Left ventricle myocardium superior (tissue), 1 donor: Measurements from ENCODE around the gene BCL6B. TPM values are rescaled to one million over a fixed set of nuclear protein-coding genes. Genes with fewer than 3 reads are reported as not detected.

Source experiments
- total RNA-seq: library from RNA; stranded (reverse); fragmentation: NEBNext Ultra II Directional; extraction: Animal tissue kit (Norgen Biotek cat#: 25700); gene quantifications from one replicate; pipeline ENCODE4 v1.2.1, GENCODE V29; 2021
- donor health status: DM: no; HTN: yes; CAD: no; lungs with severe emphysema.

The BCL6B gene
- total RNA-seq, 1 donor from 2014 or later: 13.1 TPM

Other genes with a start within 250 kb of the BCL6B start
- not detected for gene FBXO39, start 246.8 kb upstream of the BCL6B start, total RNA-seq
- not detected for gene TEKT1, start 191.3 kb upstream of the BCL6B start, total RNA-seq
- gene ALOX12, start 27.0 kb upstream of the BCL6B start, total RNA-seq: not detected
- gene RNASEK, start 10.4 kb upstream of the BCL6B start, total RNA-seq: 174 TPM
- gene SLC16A13, start 13.0 kb downstream of the BCL6B start, total RNA-seq: 1.2 TPM
- 0.47 TPM for gene SLC16A11, start 21.0 kb downstream of the BCL6B start, total RNA-seq
- 4.4 TPM for gene CLEC10A, start 57.2 kb downstream of the BCL6B start, total RNA-seq
- gene ASGR2, start 91.8 kb downstream of the BCL6B start, total RNA-seq: 0.30 TPM
- gene ASGR1, start 156.3 kb downstream of the BCL6B start, total RNA-seq: 0.30 TPM
- 21.3 TPM for gene DLG4, start 196.8 kb downstream of the BCL6B start, total RNA-seq
- gene ACADVL, start 196.9 kb downstream of the BCL6B start, total RNA-seq: 2,270 TPM
- gene DVL2, start 211.5 kb downstream of the BCL6B start, total RNA-seq: 23.5 TPM
- 29.4 TPM for gene PHF23, start 216.4 kb downstream of the BCL6B start, total RNA-seq
- 456 TPM for gene GABARAP, start 219.4 kb downstream of the BCL6B start, total RNA-seq
- gene CTDNEP1, start 228.7 kb downstream of the BCL6B start, total RNA-seq: 122 TPM
- gene ELP5, start 229.2 kb downstream of the BCL6B start, total RNA-seq: 85.3 TPM
- 1.8 TPM for gene CLDN7, start 239.4 kb downstream of the BCL6B start, total RNA-seq